ENCODE results near the gene ITPA. TPM values are rescaled to one million over a fixed set of nuclear protein-coding genes. Genes with fewer than 3 reads are reported as not detected.

The ITPA gene
- total RNA-seq, 1 experiment from 2014 or later = 117 TPM

- H3K27ac ChIP-seq (ENCODE audit: low read length) = no peak overlapping the region
- H3F3A ChIP-seq (ENCODE audit: low read length, unreplicated experiment) = peaks cover 4% of the 10 kb centered on the region
- peaks cover 29% of the 10 kb centered on the region for H3K4me1 ChIP-seq (ENCODE audit: insufficient read depth, low read length)
- H3K36me3 ChIP-seq (ENCODE audit: low read depth, low read length) = peaks cover 18% of the 10 kb centered on the region; the same call in 1 of the 2 replicates
- ATAC-seq = peak; percentile 20
- intact Hi-C loops (cut with micrococcal nuclease) = loop anchor here (1.0 to 2.0 kb wide), 3 partner anchors 32 to 98 kb away; no protein-coding TSS in a partner anchor
- POLR2A ChIA-PET (ENCODE audit: unreplicated experiment) = interaction anchor here (0.6 kb wide), 2 partner anchors 21 to 612 kb away, joined by 4 to 6 read pairs; no protein-coding TSS in a partner anchor
- peak; percentile 74 for DNase-seq
- H4K20me1 ChIP-seq (ENCODE audit: low read length) = no peaks in the 10 kb centered on the region
- CTCF ChIA-PET = interaction anchor here (0.6 to 1.0 kb wide), 4 partner anchors 20 to 98 kb away, joined by 3 to 10 read pairs (median 4); no protein-coding TSS in a partner anchor
- no peak overlapping the region for H3K9ac ChIP-seq (ENCODE audit: low read length)
- H3K4me3 ChIP-seq (ENCODE audit: low read length) = no peak overlapping the region
- H2AFZ ChIP-seq (ENCODE audit: low read length) = 0 out of 2 replicates have a peak overlapping the region, but pooled peaks have one; percentile 49
- BruUV-seq (replicated peaks) = no TSS peak
- no peak overlapping the region for H3K4me2 ChIP-seq (ENCODE audit: low read length)
- no peaks in the 10 kb centered on the region for H3K9me3 ChIP-seq (ENCODE audit: low read length)
- H3K27me3 ChIP-seq (ENCODE audit: low read length) = no peaks in the 10 kb centered on the region
- 0 out of 2 replicates have a peak, but pooled peaks cover 3% of the 10 kb centered on the region for H3K79me2 ChIP-seq (ENCODE audit: low read length)
- no peak for TF ChIP-seq EZH2phosphoT487 (IDR thresholded peaks at IDR 0.05; ENCODE audit: borderline replicate concordance, low read length)
- peak; percentile 99 for TF ChIP-seq CTCF (conservative IDR thresholded peaks at IDR 0.05; ENCODE audit: low read depth, low read length)
- no peak for TF ChIP-seq EZH2 (IDR thresholded peaks at IDR 0.05; ENCODE audit: low read length, unreplicated experiment)
- no peaks in the 10 kb centered on the region for H3K9me2 ChIP-seq (replicated peaks; ENCODE audit: low read length)
These were observed 9.2 kb downstream of the ITPA start for GRCh38 chr20:3218307-3218988.

- ChIA-PET CTCF (interaction anchor here (0.5 to 1.4 kb wide), 5 partner anchors 13 to 95 kb away, joined by 3 to 10 read pairs (median 4); no protein-coding TSS in a partner anchor), POLR2A (ENCODE audit: unreplicated experiment) (interaction anchor here (2.7 kb wide), 1 partner anchor 18 kb away, joined by 18 read pairs; the partner anchor contains the start of gene SLC4A11)
- DNase-seq = peak; percentile 74
- peak overlapping the region; percentile 83 for H3K27ac ChIP-seq (ENCODE audit: low read length)
- H3F3A ChIP-seq (ENCODE audit: low read length, unreplicated experiment) = peaks cover 10% of the 10 kb centered on the region
- H3K9ac ChIP-seq (ENCODE audit: low read length) = peak overlapping the region; percentile 48
- peaks cover 57% of the 10 kb centered on the region for H3K4me1 ChIP-seq (ENCODE audit: insufficient read depth, low read length)
- ATAC-seq = peak; percentile 39
- H3K36me3 ChIP-seq (ENCODE audit: low read depth, low read length) = peaks cover 7% of the 10 kb centered on the region; the same call in 1 of the 2 replicates
- peak overlapping the region; percentile 80 for H3K4me2 ChIP-seq (ENCODE audit: low read length)
- peak overlapping the region; percentile 39; the same call in 1 of the 2 replicates for H2AFZ ChIP-seq (ENCODE audit: low read length)
- no peaks in the 10 kb centered on the region for H4K20me1 ChIP-seq (ENCODE audit: low read length)
- no peaks in the 10 kb centered on the region for H3K9me2 ChIP-seq (replicated peaks; ENCODE audit: low read length)
- H3K9me3 ChIP-seq (ENCODE audit: low read length) = no peaks in the 10 kb centered on the region
- no peaks in the 10 kb centered on the region for H3K79me2 ChIP-seq (ENCODE audit: low read length)
- no peaks in the 10 kb centered on the region for H3K27me3 ChIP-seq (ENCODE audit: low read length)
- intact Hi-C loops (cut with micrococcal nuclease) = no loop called here
- TF ChIP-seq CTCF (conservative IDR thresholded peaks at IDR 0.05; ENCODE audit: low read depth, low read length) (no peak), EZH2phosphoT487 (IDR thresholded peaks at IDR 0.05; ENCODE audit: borderline replicate concordance, low read length) (no peak), EZH2 (IDR thresholded peaks at IDR 0.05; ENCODE audit: low read length, unreplicated experiment) (no peak)
- 0 out of 2 replicates have a peak overlapping the region, but pooled peaks have one; percentile 4 for H3K4me3 ChIP-seq (ENCODE audit: low read length)
- TSS peak; percentile 45 for BruUV-seq (replicated peaks)
These were observed 12.3 kb downstream of the ITPA start for GRCh38 chr20:3221398-3222226.

Measured in PC-3 (cell line).